ENCODE measurements around the gene FAM161A.
"Not testable (repeated sequence)": the region's sequence is repeated elsewhere in the genome, so short reads cannot be mapped to it uniquely, and the experiment has no call there.

Gene FAM161A

DNA sequence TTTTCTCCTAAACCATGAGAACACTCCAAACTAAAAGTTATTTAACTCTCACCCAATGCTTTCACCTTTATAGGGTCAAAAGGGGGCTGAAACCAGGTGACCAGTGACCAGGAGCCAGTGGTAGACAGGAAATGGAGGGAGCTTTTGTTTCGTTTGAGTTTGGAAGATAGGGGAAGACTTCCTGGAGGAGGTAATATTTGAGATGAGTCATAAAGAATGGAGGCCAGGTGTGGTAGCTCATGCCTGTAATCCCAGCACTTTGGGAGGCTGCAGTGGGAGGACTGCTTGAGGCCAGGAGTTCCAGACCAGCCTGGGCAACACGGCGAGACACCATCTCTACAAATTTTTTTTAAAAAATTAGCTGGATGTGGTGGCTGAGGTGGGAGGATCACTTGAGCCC, 8.5 kb downstream of the FAM161A start:
- no peak for DNase-seq (ENCODE audit: low read depth in 2 of 2)

DNA sequence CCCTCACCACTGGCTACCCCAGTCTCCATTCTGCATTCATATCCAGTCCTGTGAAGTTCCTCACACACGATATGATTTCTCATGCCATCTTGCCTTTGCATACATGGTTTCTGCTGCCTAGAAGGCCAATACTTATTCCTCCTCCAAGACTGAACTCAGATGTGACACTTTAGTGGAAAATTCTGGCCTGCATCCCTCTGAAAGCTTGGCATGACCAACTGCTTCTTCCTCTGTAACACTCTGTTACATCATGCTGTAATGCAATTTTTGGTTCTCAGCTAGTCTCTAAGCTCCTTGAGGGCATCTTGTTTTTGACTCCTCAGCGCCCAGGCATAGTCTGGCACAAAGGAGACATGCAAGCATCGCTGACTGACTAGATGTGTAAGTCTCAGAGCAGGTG, 12.6 kb downstream of the FAM161A start:
- no peak for DNase-seq (ENCODE audit: low read depth in 2 of 2)

DNA sequence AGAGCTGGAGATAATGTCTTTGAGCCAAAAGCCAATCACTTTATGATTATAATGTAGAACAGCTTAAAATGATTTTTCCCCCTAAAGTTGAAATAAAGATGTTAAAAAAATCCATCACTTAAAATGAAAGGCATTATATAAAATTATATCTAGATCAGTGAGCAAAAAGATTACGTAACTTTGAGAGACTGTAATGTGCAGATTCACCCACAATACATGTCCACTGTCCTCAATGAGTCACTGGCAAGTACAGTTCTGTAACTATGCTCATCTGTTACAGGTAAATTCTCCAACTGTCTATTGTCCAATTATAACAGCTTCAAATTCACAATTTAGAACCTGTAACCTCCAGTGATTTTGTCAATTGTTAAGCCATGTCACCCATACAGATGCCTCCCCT, 19.0 kb downstream of the FAM161A start:
- no peak for DNase-seq (ENCODE audit: low read depth in 2 of 2)

DNA sequence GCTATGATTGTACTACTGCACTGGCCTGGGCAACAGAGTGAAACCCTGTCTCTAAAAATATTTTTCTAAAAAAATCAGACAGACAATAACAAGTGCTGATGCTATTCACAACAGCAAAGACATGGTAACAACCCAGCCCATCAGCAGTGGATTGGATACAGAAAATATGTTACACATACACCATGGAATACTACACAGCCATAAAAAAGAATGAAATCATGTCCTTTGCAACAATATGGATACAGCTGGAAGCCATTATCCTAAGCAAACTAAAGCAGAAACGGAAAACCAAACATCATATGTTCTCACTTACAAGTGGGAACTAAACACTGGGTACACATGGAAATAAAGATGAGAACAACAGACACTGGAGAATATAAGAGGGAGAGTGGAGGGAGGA, 19.9 kb downstream of the FAM161A start:
- no peak for DNase-seq (ENCODE audit: low read depth in 2 of 2)

DNA sequence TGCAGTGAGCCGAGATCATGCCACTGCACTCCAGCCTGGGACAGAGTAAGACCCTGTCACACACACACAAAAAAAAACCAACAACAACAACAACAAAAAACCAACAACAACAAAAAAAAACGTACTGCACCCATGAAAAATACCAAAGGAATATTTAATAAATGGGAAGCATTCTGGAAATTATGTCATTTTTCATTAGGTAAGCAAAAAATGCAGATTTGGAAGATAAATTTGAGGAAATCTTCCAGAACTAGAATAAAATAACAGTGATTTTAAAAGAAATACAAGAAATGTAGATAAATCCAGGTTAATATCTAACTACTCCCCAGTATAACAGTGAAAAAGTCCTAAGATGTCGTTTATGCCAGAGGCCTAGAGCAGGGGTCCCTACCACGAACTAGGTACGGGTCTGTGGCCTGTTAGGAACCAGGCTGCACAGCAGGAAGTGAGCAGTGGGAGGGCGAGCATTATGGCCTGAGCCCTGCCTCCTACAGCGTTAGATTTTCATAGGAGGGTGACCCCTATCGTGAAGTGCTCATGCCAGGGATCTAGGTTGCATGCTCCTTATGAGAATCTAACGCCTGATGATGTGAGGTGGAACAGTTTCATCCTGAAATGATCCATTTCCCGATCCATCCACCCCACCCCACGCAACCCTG, 21.5 kb downstream of the FAM161A start:
- no peak for DNase-seq (ENCODE audit: low read depth in 2 of 2)

DNA sequence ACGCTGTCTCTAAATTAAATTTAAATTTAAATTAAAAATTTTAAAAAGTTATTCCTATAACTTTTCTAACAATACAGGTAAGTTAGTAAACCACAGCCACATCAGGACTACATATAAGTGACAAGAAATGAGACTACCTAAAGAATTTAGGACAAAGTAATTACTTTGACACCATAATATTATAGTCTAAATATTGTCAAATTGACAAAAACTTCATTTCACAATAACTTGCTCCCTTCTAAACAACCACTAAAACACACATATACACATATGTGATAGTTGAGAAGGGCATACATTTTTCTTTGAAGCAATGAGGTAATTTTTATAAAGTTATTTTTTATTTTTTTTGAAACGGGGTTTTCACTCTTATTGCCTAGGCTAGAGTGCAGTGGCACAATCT, 31.6 kb downstream of the FAM161A start:
- no peak for DNase-seq (ENCODE audit: low read depth in 2 of 2)

DNA sequence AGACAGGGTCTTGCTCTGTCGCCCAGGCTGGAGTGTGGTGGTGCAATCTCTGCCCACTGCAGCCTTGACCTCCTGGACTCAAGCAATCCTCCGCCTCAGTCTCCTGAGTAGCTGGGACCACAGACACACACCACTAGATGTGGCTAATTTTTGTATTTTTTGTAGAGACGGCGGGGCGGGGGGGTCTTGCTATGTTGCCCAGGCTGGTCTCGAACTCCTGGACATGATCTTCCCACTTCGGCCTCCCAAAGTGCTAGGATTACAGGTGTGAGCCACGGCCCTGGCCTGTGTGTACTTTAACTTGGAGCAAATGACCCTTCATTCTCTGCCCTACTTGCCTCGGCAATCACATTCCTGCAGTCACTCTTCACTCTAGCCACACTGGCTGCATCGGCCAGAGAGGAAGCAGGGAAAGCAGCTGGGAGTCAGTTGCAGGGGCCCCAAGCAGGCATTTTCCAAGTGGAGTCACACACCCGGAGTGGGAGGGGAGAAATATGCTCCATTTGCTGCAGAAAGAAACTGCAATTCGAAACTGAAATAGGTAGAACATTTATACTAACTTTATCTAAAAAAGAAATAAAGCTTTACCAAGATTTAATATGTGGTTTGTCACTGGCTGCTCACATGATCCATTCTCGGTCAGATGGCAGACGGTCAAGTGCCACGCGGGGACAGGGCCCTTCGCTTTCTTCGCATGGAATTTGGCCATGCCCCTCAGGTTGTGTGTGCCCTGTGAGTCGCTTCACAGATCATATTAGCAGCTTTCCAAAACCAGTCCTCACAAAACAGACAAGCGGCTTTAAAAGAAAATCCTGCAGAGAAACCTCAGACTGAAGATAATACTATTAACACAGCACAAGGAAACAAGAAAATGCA, 37.1 kb downstream of the FAM161A start:
- no peak for DNase-seq (ENCODE audit: low read depth in 2 of 2)

DNA sequence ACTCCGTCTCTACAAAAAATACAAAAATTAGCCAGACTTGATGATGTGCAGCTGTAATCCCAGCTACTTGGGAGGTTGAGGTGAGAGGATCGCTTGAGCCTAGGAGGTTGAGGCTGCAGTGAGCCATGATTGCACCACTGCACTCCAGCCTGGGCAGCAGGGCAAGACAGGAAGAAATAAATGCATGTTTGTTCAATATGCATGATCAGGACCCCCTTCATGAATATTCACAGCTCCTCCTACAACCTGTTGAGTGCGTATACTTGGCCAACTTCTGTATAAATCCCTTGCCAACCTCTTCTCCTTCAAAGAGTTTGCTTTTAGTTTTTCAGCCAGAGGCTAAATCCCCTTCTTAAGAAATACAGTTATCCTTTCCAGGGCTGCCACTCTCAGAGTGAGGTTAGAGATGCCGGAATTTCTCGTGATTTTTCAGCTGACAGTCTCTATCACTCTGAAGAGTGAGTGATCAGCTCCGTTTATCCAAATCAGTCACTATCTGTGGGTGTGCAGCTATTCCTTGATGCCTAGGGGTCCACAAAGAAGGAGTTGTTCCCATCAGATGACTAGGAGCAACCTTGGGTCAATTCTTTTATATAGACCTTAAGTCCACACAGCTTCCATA, 39.2 kb downstream of the FAM161A start:
- no peak for DNase-seq (ENCODE audit: low read depth in 2 of 2)

DNA sequence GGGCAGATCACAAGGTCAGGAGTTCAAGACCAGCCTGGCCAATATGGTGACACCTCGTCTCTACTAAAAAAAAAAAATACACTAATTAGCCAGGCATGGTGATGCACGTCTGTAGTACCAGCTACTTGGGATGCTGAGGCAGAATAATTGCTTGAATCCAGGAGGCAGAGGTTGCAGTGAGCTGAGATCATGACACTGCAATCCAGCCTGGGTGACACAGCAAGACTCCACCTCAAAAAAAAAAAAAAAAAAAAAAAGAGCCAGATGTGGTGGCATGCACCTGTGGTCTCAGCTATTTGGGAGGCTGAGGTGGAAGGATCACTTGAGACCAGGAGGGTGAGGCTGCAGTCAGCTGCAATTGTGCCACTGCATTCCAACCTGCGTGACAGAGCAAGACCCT, 40.5 kb downstream of the FAM161A start:
- DNase-seq (ENCODE audit: low read depth in 2 of 2) = not testable (repeated sequence)

DNA sequence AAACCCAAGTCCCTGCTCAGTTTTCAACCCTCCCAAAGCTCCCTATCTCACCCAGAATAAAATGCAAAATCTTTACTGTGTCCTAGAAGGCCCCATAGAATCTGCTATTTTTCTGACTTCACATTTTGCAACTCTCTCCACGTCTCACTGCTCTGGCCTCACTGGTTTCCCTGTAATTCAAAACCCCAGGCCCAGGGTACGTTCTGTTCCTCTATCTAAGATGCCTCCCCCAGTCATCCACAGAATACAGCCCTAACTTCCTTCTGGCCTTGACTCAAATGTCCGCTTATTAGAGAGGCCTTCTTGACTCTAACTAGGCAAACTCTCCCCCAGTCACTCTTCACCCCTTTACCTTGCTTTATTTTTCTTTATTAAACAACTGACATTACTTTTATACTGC, 42.0 kb downstream of the FAM161A start:
- no peak for DNase-seq (ENCODE audit: low read depth in 2 of 2)

DNA sequence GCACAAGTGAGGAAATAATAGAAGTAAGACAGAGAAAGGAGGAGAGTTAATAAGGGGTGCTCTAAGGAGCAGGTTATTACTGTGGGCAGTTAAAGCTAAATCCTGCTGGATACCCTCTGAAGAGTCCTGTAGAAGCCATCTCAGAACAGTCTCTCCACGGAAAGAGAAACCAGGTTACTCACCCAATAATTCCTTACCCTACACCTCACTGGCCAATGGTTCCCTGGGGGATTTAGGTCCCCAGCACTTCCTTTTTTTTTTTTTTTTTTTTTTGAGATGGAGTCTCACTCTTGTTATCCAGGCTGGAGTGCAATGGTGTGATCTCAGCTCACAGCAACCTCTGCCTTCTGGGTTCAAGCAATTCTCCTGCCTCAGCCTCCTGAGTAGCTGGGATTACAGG, 43.7 kb downstream of the FAM161A start:
- DNase-seq (ENCODE audit: low read depth in 2 of 2) = not testable (repeated sequence)

DNA sequence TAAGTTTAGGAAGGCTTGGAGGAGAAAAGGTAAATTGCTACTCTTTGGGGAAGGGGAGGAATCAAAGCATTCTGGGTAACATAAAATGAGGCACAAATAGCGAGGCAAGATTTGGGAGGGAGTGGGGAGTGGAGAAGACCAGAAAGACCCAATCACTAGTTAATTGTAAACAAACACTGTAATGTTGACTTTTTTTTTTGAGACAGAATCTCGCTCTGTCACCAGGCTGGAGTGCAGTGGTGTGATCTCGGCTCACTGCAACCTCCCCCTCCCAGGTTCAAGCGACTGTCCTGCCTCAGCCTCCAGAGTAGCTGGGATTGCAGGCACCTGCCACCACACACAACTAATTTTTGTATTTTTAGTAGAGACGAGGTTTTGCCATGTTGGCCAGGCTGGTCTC, 45.2 kb downstream of the FAM161A start:
- not testable (repeated sequence) for DNase-seq (ENCODE audit: low read depth in 2 of 2)

DNA sequence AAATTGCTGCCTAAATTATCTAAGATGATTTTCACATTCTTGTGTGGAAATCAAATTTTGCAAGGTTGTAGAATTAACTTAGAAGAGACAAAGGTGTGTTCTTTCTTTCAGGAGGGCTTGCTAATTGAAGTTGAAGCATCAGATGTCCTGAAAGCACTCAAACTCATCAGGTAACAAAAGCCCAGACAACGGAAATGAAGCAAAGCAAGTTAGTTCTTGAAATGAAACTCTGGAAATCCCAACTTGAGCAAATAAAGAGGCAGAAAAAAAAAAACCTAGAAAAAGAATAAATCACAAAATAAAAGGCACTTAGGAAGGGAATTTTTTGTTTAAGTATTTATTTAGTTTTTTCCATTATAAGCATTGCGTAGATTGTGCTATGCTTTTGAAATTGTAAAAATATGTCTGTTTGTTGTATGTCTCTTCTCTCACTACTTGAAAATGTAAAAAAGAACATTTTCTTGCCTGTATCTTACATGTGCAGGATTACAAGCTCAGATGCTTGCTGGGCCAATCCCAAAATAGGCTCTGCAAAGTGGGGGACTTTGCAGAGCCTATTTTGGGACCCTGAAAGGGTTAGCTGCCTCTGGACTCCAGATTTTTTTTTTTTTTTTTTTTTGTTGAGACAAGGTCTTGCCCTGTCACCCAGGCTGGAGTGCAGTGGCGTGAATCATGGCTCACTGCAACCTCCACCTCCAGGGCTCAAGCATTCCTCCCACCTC, 46.7 kb downstream of the FAM161A start:
- no peak for DNase-seq (ENCODE audit: low read depth in 2 of 2)

DNA sequence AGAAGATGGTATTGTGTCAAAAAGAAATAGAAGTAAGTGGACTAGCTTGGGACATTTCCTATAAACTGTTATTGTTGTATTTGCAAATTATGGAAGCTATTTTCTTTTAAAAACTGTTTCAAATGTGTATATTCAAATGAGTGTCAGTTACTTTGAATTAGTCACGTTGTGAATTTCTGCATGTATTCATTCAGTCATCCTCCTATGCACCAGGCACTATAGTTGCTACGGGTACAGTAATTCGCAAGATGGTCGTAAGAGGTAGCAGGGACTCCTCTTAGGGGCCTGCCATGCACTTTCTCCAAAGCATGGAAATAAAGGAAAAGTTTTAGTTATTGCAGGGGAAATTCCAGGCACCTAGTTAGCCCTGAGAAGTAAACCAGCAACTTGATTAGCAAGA, 51.3 kb downstream of the FAM161A start:
- DNase-seq (ENCODE audit: low read depth in 2 of 2) = no peak

DNA sequence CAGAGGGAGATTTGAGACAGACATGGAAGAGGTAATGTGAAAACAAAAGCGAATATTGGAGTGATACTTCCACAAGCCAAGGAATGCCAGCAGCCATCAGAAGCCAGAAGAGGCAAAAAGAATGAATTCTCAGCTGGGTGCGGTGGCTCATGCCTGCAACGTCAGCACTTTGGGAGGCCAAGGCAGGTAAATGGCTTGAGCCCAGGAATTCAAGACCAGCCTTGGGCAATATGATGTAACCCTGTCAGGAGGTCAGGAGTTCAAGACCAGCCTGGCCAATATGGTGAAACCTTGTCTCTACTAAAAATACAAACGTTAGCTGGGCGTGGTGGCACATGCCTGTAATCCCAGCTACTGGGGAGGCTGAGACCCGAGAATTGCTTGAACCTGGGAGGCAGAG, 54.8 kb downstream of the FAM161A start:
- DNase-seq (ENCODE audit: low read depth in 2 of 2) = no peak

DNA sequence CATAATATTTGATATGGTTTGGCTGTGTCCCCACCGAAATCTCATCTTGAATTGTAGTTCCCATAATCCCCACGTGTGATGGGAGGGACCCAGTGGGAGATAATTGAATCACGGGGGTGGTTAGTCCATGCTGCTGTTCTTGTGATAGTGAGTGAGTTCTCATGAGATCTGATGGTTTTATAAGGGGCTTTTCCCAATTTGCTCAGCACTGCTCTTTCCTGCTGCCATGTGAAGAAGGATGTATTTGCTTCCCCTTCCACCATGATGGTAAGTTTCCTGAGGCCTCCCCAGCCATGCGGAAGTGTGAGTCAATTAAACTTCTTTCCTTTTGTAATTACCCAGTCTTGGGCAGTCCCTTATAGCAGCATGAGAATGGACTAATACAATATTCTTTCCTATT, 56.4 kb downstream of the FAM161A start:
- DNase-seq (ENCODE audit: low read depth in 2 of 2) = not testable (repeated sequence)

DNA sequence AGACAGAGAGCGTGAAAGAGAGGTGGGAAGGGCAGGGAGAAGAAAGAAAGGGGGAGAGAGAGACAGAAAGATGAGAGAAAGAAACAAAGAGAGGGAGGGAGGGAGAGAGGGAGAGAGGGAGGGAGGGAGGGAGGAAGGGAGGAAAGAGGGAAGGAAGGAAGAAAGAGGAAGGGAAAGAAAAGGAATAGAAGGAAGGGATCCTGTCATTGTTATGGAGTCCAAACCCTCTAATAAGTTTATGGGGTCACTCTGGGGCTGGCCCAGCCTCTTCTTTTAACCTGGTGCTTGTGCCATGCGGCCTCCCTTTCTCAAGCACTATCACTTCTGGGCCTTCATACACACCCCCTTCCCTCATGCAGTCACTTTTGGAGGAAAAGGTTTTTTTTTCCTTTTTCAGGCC, 58.5 kb downstream of the FAM161A start:
- DNase-seq (ENCODE audit: low read depth in 2 of 2) = no peak

DNA sequence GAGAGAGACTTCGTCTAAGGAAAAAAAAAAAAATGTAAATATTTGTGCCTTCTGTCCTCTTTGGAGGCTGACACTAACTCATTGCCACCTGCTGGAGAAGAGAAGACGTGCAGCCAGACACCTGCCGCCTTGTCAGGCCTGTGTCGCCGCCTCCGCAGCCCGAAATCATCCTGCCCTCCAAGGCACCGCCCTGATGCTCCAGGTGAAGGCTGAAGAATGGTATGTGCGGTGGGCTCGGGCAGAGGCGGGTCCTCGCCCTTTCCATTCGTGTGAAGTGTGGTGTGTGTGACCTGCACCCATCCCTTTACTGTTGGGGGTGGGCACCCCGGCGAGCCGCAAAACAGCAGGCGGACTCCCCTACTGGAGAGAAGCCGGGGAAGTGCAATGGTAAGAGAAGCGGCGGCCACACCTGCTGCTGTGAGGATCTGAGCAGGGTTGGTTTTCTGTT, 60.4 kb downstream of the FAM161A start:
- peak; percentile 52 to 59 for DNase-seq (ENCODE audit: low read depth in 2 of 2)

DNA sequence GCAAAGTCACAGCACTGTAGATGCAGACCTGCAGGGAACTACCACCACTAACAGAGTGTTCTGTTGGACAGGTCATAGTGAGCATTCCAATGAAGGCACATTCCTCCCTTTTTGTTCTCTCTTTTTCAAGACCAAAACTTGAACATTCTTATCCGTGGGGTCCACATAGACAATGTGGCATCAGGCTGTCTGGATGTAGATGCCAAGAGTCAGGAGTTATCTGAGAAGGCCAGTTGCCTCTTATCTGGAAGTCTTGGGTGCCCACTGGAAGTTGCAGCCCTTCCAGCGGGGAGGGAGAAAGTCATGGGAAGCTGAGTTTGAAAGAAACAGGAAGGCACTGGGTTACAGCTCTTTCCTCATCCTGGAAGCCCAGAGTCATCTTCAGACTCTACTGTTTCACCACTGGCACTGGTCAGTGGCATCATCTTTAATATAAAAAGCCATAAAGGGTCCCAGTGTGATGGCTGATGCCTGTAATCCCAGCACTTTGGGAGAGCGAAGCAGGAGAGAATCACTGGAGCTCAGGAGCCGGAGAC, 61.4 kb downstream of the FAM161A start:
- DNase-seq (ENCODE audit: low read depth in 2 of 2) = no peak

DNA sequence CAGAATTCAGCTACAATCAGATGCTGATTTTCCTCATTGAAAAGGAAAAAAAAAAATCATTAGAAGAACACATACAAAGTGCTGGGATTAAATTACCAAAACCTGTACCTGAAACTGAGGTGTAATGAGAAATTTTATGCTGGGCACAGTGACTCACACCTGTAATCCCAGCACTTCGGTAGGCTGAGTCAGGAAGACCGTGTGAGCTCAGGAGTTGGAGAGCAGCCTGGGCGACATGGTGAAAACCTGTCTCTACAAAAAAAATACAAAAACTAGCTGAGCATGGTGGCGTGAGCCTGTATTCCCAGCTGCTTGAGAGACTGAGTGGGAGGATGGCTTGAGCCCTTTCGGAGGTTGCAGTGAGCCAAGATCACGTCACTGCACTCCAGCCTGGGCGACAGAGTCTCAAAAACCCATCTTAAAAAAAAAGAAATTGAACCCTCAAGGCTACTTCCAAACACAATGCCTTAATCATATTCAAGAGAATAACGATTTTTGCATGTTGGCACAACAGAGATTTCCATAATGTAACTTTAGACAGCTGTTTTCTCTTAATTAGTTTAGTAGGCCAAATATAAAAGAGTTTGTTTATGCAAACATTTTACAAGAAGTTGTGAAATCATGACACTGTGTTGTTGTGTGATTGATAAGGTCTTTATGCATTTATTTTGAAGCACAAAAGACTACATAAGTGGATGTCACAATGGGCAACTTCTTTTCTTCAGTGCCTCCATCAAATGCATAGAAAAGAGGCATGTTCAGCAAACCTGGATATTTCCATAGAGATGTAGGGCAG, 63.9 kb downstream of the FAM161A start:
- DNase-seq (ENCODE audit: low read depth in 2 of 2) = no peak

DNA sequence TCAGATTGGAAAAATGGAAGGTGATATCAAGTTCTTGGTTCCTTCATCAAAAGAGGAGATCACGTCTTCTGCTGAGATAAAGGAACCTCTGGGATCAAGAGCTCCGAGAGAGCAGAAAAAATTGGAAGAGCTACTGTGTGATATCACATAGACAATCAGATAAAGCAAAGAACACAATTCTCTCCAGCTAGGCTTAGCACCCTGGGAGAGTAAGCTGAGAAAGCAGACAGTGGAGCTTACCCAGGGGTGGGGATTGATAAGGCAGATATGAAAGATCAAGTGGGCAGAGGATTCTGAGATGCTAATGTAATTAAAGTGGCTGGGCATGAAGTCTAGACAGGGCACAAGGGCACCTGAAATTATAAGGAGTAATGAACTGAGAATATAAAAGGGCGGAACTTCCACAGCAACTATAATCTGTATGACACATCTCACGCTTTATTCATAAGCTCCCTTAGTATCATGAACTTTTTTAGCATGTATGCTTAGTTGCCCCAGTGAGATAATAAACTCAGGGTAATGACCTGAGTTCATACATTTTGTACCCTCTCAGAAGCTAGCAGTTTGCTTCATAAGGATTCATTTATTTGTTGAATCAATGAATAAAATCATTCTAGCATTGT, 65.8 kb downstream of the FAM161A start:
- DNase-seq (ENCODE audit: low read depth in 2 of 2) = no peak

Measured in activated CD4-positive, alpha-beta T cell treated with anti-CD3 and anti-CD28 coated beads for 24 hours (primary cell).